GM15510 (cell line): Measurements from ENCODE around the gene HCN2.

Experiments used
- POLR2A ChIP-seq: IDR thresholded peaks from 3 replicates; pipeline ENCODE4 v1.6.1; 2011; ENCODE audit warnings: borderline replicate concordance; ENCODE audit not compliant: insufficient read length; ENCODE audit errors: extremely low read depth

Gene HCN2

DNA sequence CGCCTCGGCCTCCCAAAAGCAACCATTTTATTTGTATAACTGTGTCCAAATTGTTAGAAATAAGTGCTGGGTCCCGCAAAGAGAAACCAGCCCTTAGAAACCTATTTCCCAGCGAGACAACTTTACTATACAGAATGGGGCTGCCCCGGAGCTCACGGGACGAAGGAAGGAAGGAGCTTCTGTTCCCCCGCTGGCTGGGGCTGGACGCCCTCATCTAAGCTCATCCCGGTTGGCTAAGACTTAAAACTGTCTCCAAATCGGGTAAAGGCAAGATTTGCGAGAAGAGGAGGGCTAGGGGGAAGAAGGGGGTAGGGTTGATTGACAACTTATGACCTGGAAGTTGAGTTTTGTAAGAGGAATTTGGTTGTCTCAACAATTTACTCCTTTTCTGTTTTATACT lies 29.6 kb upstream of the HCN2 start:
- no peak for TF ChIP-seq POLR2A

DNA sequence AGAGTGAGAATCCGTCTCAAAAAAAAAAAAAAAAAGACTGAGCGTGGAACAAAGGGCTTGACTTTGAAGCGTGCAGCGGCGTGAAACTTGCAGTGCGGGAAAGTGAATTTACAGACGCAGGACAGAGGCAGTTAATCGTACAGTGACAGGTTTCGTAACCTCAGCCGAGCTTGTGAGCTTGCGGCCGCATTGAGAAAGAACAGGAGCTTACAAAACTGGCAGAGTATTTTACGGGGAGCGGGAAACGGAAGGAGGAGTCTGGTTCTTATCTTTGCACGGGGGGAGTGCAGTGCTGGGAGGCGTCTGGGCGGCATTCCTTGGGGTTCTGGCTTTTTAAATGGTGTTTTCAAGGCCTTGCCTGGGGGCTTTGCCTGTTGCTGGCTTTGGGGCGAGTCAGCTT lies 23.3 kb upstream of the HCN2 start:
- no peak for TF ChIP-seq POLR2A

DNA sequence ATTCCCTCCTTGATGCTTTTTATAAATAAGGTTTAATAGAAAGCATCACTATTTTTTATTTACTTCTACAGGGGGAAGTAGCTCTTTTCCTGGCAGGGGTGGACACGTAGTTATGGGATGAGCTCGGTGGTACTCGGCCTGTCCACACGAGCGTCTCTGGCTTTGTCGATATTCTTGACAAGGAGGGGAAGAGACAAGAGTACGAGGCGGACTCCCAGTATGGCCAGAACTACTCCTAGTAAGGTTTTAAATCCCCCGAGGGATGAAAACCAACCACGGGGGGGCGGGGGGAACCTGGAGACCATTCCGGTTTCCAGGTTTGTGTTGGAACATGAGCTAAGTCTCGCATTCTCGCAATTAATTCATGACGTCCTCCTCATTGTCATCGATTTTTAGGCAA lies 22.8 kb upstream of the HCN2 start:
- TF ChIP-seq POLR2A = no peak

DNA sequence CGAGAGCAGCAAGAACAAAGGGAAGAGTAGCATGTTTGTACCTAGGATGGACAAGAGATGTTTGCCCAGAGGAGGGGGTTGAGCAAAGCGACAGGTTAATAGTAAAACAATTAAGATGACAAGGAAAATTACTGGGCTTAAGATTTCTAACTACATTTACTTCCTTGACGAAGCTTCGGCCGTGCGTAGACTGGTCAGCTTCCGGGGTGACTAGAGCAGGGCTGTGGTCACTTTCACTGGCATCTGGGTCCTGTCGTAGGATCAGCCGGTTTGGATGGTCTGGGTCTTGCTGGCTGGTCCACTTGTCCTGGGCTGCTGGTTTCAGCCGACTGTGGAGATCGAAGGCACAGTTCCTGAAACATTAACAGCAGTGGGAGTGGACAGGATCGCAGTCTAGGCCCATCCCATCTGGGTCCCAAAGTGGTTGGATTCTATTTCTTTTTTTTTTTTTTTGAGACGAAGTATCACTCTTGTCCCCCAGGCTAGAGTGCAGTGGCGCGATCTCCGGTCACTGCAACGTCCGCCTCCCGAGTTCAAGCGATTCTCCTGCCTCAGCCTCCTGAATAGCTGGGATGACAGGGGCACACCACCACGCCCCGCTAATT lies 22.3 kb upstream of the HCN2 start:
- no peak for TF ChIP-seq POLR2A

DNA sequence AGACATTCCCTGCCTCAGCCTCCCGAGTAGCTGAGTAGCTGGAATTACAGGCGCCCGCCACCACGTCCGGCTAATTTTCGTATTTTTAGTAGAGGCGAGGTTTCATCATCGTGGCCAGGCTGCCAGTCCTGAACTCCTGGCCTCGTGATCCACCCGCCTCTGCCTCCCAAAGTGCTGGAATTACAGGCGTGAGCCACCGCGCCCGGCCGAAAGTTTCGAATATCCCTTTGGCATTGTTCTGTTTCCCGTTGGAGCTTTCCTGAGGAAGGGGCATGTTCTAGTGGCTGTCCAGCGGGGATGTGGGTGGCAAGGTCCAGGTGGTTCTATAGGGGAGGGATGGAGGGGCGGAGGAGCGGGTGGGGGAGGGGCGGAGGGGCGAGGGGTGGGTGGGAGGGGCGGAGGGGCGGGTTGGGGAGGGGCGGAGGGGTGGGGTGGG lies 19.4 kb upstream of the HCN2 start:
- no peak for TF ChIP-seq POLR2A

DNA sequence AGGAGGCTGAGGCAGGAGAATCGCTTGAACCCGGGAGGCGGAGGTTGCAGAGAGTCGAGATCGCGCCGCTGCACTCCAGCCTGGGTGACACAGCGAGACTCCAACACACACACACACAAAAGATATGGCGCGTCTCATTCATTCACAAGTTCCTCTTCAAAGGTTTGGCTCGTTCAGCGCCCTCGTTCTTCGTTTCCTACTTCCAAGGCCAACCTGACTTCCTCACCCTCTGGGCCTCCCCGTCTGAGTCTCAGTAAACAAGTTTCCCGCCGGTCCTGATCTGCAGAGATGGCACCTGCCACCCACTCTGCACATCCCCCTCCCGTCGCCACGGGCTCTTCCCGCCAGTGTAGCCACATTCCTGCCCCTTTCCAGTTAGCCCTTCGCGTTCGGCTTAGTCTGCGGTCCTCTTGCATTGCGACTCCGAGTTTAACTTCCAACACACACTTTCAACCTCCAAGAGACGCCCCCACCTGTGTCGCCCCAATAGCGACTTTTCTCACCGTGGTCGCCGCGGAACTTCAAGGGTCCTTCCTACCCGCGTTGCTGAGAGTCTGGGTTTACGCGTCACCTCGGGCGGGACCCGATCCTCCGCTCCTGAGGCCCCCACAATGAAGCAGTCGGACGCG lies 18.6 kb upstream of the HCN2 start:
- TF ChIP-seq POLR2A = no peak

DNA sequence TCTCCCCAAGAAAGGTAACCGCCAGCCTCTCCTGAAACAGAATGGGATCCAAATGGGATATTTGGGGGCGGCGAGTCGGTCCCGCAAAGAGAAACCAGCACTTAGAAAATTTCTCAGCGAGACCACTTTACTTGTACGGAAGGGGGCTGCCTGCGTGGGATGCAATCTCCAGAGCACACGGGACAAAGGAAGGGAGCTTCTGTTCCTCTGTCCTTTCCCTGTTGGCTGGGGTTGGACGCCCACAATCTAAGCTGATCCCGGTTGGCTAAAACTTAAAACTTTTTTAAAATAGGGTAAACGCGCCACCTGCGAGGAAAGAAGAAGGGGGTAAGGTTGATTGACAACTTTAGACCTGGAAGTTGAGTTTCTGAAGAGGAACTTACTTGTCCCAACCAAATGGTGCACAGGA lies 18.1 kb upstream of the HCN2 start:
- no peak for TF ChIP-seq POLR2A

DNA sequence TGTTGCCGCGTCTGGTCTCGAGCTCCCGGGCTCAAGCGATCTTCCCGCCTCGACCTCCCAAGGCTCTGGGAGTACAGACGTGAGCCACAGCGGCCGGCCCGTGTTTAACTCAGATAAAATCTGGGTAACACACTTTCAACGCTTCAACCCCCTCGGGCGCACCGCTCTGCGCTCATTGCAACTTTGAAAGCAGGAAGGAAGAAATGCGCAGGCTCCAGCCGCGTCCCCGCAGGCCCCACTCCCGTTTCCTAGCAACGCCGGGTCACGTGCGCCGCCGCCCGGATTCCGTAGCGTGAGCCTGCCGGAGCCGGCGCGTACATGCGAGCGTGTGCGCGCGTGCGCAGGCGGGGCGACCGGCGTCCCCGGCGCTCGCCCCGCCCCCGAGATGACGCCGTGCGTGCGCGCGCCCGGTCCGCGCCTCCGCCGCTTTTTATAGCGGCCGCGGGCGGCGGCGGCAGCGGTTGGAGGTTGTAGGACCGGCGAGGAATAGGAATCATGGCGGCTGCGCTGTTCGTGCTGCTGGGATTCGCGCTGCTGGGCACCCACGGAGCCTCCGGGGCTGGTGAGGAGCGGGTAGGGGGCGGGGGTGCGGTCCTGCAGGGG lies 17.4 kb upstream of the HCN2 start, which contains the start of gene BSG:
BSG (plus strand) TSS at position 457 of the 603 bp plus-strand sequence; CDS start at position 496, 39 bp downstream.
- TF ChIP-seq POLR2A = peak; percentile 99

DNA sequence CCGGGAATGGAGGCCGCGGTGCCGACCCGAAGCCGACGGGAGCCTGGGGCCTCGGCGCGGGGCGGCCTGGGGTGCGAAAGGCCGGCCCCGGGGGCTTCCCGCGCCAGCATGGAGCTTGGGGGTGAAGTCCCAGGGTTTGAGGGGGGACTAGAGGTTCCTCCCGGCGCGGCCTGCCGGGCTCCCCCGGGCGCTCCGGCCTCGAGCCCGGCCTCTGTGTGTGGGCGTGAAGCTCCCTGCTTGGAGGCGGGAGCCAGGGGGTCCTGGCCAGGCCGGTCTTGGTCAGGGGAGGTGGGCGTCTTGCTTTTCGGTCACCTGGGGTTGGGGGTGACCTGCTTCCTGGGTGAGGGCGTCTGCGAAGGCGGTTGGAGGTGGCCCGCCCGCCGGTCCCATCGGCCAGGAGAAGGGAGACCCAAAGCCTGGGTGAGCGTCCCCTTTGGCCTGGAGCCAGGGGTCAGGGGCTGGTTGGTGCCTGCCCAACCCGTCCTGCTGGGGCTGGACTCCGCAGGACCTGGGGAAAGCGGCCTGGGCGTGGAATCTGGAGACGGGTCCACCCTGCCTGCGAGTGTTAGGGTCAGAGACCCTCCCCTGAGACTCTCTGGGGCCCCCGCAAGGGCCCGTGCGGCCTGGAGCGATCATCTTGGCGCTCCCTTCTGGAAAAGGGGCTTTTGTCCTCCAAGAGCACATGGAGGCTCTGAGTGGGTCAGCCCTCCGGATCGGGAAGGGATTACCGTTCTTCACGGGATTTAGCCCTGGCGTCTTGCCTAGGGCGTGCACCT lies 16.8 kb upstream of the HCN2 start:
- TF ChIP-seq POLR2A = no peak

DNA sequence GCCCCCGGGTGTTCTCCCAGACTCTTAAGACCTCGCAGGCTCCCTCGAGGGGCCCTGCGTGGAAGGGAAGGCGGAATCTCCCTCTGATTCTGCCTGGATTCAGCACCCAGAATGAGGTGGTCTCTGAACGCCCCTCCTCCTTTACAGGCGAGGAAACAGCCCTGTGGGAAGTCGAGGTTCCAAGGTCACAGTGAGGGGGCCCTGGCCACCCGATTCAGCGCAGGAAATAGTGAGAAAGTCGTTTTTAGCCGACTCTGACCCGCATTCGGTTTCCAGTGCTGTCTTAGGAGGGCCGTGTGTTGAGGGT lies 16.2 kb upstream of the HCN2 start:
- TF ChIP-seq POLR2A = no peak

DNA sequence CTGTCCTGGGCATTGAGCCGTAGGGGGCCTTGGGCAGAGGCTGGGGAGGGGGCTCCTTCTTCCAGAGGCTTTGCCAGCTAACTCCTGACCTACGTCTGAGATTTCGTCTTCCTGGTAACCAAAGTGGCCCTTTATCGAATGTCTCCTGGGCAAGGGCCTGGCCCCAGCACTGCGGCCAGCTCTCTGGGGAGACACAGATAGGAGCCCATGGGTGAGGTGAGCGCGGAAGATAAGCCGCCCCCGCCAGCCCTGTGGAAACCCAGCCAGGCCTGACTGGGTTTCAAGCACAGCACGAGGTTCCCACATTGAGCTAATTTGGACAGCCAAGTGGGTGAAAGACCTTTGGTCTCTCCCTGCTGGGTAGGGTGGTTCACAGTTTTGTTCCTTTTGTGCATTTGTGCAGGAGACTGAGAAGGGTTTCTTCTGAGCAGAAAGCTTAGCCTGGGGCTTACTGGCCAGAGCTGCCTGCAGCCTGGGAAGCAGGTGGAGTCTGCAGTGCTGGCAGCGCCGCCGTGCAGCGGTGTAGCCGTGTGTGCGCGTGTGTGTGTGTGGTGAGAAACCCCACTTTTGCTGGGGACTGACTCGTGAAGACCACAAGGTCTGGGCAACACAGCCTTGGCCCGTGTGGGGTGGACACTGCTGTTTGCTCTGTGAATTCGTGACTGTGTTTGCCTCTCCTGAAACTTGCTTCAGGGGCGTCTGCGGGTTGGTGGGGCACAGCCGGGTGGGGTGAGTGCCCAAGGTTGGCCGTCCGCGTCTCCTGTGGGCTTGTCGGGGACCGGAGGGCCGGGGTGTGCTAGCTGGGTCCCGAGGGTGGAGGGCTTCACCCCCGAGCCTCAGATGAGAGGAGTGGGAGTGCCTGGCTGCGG lies 14.8 kb upstream of the HCN2 start:
- TF ChIP-seq POLR2A = no peak

DNA sequence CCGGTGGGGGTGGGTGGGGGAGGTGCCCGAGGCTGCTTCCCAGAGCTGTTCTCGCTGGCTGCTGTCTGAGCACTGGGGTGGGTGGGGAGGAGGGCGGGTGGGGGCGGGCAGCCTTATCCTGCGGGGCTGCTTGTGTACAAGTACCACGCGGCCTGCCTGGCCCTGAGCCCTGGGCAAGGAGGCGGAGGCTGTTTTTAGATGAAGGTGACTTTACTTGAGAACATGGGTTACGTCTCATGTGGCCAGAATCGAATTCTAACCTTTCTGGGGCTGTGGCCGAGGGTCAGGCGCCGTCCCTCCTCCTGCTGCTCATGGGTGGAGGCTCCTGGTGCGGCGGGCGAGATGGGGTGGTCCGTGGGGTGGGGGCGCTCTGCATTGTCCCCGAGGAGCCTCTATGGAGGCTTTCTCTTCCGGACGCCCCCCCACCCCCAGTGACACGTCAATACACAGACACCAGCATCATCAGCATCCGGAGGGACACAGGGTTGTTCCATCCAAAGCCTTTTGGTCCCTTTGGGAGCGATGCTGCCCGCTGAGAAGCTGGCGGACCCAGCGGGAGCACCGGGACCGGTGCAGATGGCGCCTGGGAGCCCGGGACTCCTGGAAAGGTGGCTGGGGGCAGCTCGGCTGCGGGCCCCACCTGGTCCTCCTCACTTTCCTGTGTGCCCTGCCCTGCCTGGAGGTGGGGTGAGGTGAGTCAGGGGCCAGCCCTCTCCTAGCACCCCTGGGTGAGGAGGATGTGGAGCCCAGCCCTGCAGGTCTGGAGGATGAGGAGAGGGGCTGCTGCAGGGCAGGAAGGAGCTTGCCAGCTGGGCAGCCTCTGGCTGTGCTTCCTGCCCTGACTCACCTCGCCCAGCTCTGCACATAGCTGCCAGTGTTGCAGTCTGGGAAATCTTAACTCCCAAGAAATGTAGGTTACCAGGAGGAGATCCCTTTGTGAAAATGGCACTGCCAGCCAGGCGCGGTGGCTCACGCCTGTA lies 13.9 kb upstream of the HCN2 start:
- no peak for TF ChIP-seq POLR2A

DNA sequence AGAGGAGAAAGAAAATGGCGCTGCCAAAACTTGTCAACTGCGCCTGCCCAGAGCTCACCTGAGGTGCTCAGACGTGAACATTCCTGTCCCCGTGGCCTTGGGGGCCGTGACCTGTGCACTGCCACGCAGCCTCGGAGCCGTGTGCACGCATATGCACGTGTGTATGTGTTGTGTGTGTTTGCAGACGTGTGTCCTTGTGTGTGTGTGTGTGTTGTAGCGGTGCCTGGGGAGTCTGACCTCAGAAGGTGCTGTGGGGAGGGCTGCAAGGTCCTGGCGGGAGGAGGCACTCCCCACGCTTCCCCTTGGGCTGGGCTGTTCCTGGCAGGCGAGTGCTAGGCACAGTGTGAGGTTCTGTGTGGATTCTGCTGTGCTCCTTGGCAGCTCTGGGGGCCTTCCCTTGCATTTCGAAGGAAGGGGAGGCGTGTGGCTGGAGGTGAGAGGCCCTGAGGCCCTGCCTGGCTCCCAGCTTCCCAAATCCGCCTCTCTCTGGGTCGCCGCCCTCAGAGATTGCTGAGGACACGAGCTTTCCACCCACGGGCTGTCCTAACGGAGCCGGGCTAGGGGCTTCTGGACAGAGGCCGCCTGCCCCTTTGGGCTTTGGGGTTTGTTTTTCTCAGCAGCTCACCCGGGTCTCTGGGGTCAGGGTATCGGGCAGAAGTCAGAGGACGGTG lies 12.8 kb upstream of the HCN2 start:
- TF ChIP-seq POLR2A = no peak
